Suprapubic skin (tissue), 4 donors: Measurements from ENCODE around the gene NACC2.

Experiments used
- CTCF ChIP-seq, 2 donors: fragments of 200-600 bp in 1 of 2; fragments of 450-650 bp in 1 of 2; sonication (generic) in 1 of 2; IDR thresholded peaks; one replicate each; pipeline ENCODE4 v1.5.1; 2016 to 2019; ENCODE audit warnings: antibody characterized with exemption in 2 of 2, mild to moderate bottlenecking in 1 of 2, moderate library complexity in 1 of 2
- EP300 ChIP-seq: sonication (generic); formaldehyde crosslinking; IDR thresholded peaks from one replicate; pipeline ENCODE4 v1.6.1; 2017; ENCODE audit warnings: antibody characterized with exemption
- POLR2A ChIP-seq, 2 donors: fragments of 450-650 bp; IDR thresholded peaks; one replicate each; pipeline ENCODE4 v1.6.1; 2017; ENCODE audit warnings: antibody characterized with exemption in 2 of 2, mild to moderate bottlenecking in 2 of 2, moderate library complexity in 2 of 2
- POLR2AphosphoS5 ChIP-seq, 3 donors: sonication (generic); formaldehyde crosslinking; IDR thresholded peaks; one replicate each; pipeline ENCODE4 v1.6.1; 2017; ENCODE audit warnings: antibody characterized with exemption in 3 of 3

- no peak for TF ChIP-seq CTCF (IDR thresholded peaks at IDR 0.05)
- TF ChIP-seq EP300: no peak
- no peak for TF ChIP-seq POLR2A (IDR thresholded peaks at IDR 0.05)
- no peak for TF ChIP-seq POLR2AphosphoS5 (IDR thresholded peaks at IDR 0.05)
These were observed 13.1 kb downstream of the NACC2 start for GRCh38 chr9:136081826-136082495.
